Activated CD8-positive, alpha-beta memory T cell treated with anti-CD3 and anti-CD28 coated beads, Interleukin-2, amount 50 U/mL, for 1 hour (primary cell): ENCODE data around the gene EFNA5.

Source experiments
- DNase-seq: peaks from one replicate; pipeline ENCODE4 v3.0.0-alpha.2; 2020; ENCODE audit errors: extremely low read depth

Gene EFNA5

GRCh38 chr5:107570805-107571531, 99.8 kb downstream of the EFNA5 start:
- no peak for DNase-seq

- no peak for DNase-seq
These were observed 100.6 kb downstream of the EFNA5 start for GRCh38 chr5:107570181-107570580.

GRCh38 chr5:107567901-107568671, 102.7 kb downstream of the EFNA5 start:
- no peak for DNase-seq

- DNase-seq = no peak
These were observed 103.8 kb downstream of the EFNA5 start for GRCh38 chr5:107566986-107567385.

- no peak for DNase-seq
These were observed 104.7 kb downstream of the EFNA5 start for GRCh38 chr5:107565791-107566767.

- DNase-seq = no peak
These were observed 105.8 kb downstream of the EFNA5 start for GRCh38 chr5:107564931-107565372.

- DNase-seq = no peak
These were observed 106.7 kb downstream of the EFNA5 start for GRCh38 chr5:107563959-107564544.

GRCh38 chr5:107560377-107560776, 110.4 kb downstream of the EFNA5 start:
- DNase-seq = no peak

- no peak for DNase-seq
These were observed 111.8 kb downstream of the EFNA5 start for GRCh38 chr5:107558823-107559375.

- no peak for DNase-seq
These were observed 113.6 kb downstream of the EFNA5 start for GRCh38 chr5:107557051-107557658.

- no peak for DNase-seq
These were observed 114.2 kb downstream of the EFNA5 start for GRCh38 chr5:107556575-107556974.

GRCh38 chr5:107555425-107556090, 115.2 kb downstream of the EFNA5 start:
- no peak for DNase-seq

- DNase-seq = no peak
These were observed 115.8 kb downstream of the EFNA5 start for GRCh38 chr5:107554776-107555424.

- no peak for DNase-seq
These were observed 117.6 kb downstream of the EFNA5 start for GRCh38 chr5:107553117-107553555.

GRCh38 chr5:107551088-107551487, 119.6 kb downstream of the EFNA5 start:
- DNase-seq = no peak

GRCh38 chr5:107549567-107549966, 121.2 kb downstream of the EFNA5 start:
- DNase-seq = no peak

GRCh38 chr5:107548477-107548876, 122.3 kb downstream of the EFNA5 start:
- no peak for DNase-seq

GRCh38 chr5:107546719-107547118, 124.0 kb downstream of the EFNA5 start:
- DNase-seq = no peak

- DNase-seq = no peak
These were observed 125.3 kb downstream of the EFNA5 start for GRCh38 chr5:107545486-107545885.

- DNase-seq = no peak
These were observed 125.8 kb downstream of the EFNA5 start for GRCh38 chr5:107544967-107545366.
